HepG2 (cell line): ENCODE data around the gene TOB2. TPM values are rescaled to one million over a fixed set of nuclear protein-coding genes. Genes with fewer than 3 reads are reported as not detected.

Source experiments
- MAFG ChIP-seq: sonication (generic); formaldehyde crosslinking; IDR thresholded peaks from 2 replicates; pipeline ENCODE4 v1.5.1; 2020; ENCODE audit warnings: mild to moderate bottlenecking, missing genetic modification reagents
- POLR2AphosphoS5 ChIP-seq: IDR thresholded peaks from 2 replicates; pipeline ENCODE4 v1.6.1; 2012; ENCODE audit warnings: low read depth, low read length
- TBX2 ChIP-seq: sonication (generic); formaldehyde crosslinking; IDR thresholded peaks from 2 replicates; pipeline ENCODE4 v1.5.0; 2020; ENCODE audit warnings: missing genetic modification reagents, mild to moderate bottlenecking, borderline replicate concordance
- ZFP82 ChIP-seq: sonication (generic); formaldehyde crosslinking; IDR thresholded peaks from 2 replicates; pipeline ENCODE4 v1.5.1; 2020; ENCODE audit warnings: mild to moderate bottlenecking, missing genetic modification reagents, borderline replicate concordance
- polyA plus RNA-seq, 8 experiments: library from polyadenylated mRNA; depleted of rRNA in 3 of 8; stranded (reverse) in 7 of 8; unstranded in 1 of 8; fragments of >200 nt; fragmentation: Illumina TruSeq in 4 of 8; extraction: Trizol in 4 of 8; gene quantifications; 2 replicates each; pipeline versions ENCODE4 v1.2.1 to v1.2.3, GENCODE V29; 2011 to 2016; ENCODE audit warnings: low read depth in 4 of 8, missing spikeins in 1 of 8, mixed read lengths in 1 of 8; ENCODE audit not compliant: insufficient read depth in 1 of 8
- total RNA-seq, 5 experiments: library from RNA; depleted of rRNA; stranded (reverse); fragments of >200 nt; fragmentation: Illumina TruSeq; extraction: Trizol; gene quantifications; 2 replicates each; pipeline ENCODE4 v1.2.3, GENCODE V29; 2016; ENCODE audit warnings: low read depth in 1 of 5
- TF ChIP-seq, protein P1 (sequence below): sonication (generic); formaldehyde crosslinking; IDR thresholded peaks from 2 replicates; pipeline ENCODE4 v1.4.0; 2020; ENCODE audit warnings: mild to moderate bottlenecking, missing genetic modification reagents
- TF ChIP-seq, protein P2 (sequence below): sonication (generic); formaldehyde crosslinking; IDR thresholded peaks from 2 replicates; pipeline ENCODE4 v1.5.0; 2020; ENCODE audit warnings: mild to moderate bottlenecking, missing genetic modification reagents, borderline replicate concordance
- TF ChIP-seq, protein P3 (sequence below): sonication (generic); formaldehyde crosslinking; IDR thresholded peaks from 2 replicates; pipeline ENCODE4 v1.4.0; 2020; ENCODE audit warnings: missing genetic modification reagents, borderline replicate concordance

The TOB2 gene
- total and polyA plus RNA-seq, 2 of the 13 experiments (the other 11 are each of a cell fraction or from before 2014, with no cell fraction given), result 12.2 to 13.7 TPM

DNA sequence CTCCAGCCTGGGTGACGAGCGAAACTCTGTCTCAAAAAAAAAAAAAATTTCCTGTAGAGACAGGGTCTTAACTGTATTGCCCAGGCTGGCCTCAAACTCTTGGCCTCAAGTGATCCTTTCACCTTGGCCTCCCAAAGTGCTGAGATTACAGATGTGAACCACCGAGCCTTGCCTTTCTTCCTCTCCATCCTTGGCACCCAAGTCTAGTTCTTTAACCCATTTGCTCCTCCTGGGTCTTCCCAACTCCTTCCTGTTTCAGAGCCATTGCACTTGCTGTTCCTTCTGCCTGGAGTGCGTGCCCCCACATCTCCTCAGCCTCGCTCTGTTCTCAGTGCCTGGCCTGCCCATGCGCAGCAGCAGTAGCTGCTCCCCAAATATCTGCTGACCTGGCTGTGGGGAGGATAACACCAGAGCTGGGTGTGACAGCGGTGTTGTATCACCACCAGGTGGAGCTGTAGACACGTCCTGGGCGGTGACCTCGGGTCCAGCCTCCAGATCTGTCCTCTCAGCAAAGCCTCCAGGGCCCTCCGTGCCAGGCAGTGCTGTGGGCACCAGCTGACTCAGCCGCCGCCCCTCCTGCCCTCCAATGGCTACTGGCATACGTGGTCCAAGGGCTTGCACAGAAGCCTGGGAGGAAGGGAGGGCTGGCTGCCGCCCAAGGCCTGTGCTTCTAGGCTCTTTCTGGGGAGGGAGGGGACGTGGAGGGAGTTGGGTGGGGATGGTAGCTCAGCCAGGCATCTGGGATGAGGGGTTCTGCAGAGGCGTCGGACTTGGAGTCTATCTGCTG, 42.9 kb downstream of the TOB2 start (continued):
- TF ChIP-seq, protein P1, sequence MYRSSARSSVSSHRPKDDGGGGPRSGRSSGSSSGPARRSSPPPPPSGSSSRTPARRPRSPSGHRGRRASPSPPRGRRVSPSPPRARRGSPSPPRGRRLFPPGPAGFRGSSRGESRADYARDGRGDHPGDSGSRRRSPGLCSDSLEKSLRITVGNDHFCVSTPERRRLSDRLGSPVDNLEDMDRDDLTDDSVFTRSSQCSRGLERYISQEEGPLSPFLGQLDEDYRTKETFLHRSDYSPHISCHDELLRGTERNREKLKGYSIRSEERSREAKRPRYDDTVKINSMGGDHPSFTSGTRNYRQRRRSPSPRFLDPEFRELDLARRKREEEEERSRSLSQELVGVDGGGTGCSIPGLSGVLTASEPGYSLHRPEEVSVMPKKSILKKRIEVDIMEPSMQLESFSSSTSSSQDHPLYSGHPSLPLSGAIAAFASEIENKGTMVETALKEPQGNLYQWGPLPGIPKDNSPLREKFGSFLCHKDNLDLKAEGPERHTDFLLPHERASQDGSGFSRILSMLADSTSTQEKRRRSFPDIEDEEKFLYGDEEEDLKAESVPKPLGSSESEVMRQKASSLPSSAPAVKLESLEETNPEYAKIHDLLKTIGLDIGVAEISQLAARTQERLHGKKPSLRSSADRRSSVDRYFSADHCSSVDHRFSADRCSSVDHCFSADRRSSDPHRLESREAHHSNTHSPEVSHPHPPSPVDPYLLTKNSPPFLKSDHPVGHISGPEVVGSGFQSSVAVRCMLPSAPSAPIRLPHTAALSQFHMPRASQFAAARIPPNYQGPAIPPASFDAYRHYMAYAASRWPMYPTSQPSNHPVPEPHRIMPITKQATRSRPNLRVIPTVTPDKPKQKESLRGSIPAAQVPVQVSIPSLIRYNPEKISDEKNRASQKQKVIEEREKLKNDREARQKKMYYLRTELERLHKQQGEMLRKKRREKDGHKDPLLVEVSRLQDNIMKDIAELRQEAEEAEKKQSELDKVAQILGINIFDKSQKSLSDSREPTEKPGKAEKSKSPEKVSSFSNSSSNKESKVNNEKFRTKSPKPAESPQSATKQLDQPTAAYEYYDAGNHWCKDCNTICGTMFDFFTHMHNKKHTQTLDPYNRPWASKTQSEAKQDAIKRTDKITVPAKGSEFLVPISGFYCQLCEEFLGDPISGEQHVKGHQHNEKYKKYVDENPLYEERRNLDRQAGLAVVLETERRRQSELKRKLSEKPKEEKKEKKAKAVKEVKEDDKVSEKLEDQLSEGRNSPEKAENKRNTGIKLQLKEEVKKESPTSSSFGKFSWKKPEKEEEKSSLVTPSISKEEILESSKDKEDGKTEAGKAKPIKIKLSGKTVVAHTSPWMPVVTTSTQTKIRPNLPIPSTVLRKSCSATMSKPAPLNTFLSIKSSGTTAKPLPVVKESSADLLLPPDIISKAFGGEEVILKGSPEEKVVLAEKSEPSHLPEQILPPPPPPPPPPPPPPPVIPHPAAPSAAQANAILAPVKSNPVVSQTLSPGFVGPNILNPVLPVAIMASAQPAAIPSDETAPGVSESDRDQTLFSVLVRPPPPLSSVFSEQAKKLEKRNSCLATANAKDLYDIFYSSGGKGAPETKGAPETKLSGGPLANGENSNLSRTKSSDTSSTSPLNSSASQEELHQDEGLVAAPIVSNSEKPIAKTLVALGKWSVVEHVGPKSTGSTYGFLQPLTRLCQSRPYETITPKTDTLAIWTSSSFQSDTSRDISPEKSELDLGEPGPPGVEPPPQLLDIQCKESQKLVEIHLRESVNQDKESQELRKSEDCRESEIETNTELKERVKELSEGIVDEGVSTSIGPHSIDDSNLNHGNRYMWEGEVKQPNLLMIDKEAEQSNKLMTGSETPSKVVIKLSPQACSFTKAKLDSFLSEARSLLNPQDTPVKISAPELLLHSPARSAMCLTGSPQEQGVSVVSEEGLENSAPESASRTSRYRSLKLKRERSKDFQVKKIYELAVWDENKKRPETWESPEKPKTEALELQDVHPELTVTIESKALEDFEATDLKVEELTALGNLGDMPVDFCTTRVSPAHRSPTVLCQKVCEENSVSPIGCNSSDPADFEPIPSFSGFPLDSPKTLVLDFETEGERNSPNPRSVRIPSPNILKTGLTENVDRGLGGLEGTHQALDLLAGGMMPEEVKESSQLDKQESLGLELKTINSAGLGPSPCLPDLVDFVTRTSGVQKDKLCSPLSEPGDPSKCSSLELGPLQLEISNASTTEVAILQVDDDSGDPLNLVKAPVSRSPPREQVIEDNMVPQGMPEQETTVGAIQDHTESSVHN (CRISPR knock-in tag), result no peak
- TF ChIP-seq, protein P2, sequence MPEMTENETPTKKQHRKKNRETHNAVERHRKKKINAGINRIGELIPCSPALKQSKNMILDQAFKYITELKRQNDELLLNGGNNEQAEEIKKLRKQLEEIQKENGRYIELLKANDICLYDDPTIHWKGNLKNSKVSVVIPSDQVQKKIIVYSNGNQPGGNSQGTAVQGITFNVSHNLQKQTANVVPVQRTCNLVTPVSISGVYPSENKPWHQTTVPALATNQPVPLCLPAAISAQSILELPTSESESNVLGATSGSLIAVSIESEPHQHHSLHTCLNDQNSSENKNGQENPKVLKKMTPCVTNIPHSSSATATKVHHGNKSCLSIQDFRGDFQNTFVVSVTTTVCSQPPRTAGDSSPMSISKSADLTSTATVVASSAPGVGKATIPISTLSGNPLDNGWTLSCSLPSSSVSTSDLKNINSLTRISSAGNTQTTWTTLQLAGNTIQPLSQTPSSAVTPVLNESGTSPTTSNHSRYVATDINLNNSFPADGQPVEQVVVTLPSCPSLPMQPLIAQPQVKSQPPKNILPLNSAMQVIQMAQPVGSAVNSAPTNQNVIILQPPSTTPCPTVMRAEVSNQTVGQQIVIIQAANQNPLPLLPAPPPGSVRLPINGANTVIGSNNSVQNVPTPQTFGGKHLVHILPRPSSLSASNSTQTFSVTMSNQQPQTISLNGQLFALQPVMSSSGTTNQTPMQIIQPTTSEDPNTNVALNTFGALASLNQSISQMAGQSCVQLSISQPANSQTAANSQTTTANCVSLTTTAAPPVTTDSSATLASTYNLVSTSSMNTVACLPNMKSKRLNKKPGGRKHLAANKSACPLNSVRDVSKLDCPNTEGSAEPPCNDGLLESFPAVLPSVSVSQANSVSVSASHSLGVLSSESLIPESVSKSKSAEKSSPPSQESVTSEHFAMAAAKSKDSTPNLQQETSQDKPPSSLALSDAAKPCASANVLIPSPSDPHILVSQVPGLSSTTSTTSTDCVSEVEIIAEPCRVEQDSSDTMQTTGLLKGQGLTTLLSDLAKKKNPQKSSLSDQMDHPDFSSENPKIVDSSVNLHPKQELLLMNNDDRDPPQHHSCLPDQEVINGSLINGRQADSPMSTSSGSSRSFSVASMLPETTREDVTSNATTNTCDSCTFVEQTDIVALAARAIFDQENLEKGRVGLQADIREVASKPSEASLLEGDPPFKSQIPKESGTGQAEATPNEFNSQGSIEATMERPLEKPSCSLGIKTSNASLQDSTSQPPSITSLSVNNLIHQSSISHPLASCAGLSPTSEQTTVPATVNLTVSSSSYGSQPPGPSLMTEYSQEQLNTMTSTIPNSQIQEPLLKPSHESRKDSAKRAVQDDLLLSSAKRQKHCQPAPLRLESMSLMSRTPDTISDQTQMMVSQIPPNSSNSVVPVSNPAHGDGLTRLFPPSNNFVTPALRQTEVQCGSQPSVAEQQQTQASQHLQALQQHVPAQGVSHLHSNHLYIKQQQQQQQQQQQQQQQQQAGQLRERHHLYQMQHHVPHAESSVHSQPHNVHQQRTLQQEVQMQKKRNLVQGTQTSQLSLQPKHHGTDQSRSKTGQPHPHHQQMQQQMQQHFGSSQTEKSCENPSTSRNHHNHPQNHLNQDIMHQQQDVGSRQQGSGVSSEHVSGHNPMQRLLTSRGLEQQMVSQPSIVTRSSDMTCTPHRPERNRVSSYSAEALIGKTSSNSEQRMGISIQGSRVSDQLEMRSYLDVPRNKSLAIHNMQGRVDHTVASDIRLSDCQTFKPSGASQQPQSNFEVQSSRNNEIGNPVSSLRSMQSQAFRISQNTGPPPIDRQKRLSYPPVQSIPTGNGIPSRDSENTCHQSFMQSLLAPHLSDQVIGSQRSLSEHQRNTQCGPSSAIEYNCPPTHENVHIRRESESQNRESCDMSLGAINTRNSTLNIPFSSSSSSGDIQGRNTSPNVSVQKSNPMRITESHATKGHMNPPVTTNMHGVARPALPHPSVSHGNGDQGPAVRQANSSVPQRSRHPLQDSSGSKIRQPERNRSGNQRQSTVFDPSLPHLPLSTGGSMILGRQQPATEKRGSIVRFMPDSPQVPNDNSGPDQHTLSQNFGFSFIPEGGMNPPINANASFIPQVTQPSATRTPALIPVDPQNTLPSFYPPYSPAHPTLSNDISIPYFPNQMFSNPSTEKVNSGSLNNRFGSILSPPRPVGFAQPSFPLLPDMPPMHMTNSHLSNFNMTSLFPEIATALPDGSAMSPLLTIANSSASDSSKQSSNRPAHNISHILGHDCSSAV (CRISPR knock-in tag), result no peak
- TF ChIP-seq MAFG, result peak; percentile 78; the same call in 1 of the 2 replicates
- TF ChIP-seq TBX2 (CRISPR knock-in tag), result peak; percentile 30; the same call in 1 of the 2 replicates
- TF ChIP-seq, protein P3, sequence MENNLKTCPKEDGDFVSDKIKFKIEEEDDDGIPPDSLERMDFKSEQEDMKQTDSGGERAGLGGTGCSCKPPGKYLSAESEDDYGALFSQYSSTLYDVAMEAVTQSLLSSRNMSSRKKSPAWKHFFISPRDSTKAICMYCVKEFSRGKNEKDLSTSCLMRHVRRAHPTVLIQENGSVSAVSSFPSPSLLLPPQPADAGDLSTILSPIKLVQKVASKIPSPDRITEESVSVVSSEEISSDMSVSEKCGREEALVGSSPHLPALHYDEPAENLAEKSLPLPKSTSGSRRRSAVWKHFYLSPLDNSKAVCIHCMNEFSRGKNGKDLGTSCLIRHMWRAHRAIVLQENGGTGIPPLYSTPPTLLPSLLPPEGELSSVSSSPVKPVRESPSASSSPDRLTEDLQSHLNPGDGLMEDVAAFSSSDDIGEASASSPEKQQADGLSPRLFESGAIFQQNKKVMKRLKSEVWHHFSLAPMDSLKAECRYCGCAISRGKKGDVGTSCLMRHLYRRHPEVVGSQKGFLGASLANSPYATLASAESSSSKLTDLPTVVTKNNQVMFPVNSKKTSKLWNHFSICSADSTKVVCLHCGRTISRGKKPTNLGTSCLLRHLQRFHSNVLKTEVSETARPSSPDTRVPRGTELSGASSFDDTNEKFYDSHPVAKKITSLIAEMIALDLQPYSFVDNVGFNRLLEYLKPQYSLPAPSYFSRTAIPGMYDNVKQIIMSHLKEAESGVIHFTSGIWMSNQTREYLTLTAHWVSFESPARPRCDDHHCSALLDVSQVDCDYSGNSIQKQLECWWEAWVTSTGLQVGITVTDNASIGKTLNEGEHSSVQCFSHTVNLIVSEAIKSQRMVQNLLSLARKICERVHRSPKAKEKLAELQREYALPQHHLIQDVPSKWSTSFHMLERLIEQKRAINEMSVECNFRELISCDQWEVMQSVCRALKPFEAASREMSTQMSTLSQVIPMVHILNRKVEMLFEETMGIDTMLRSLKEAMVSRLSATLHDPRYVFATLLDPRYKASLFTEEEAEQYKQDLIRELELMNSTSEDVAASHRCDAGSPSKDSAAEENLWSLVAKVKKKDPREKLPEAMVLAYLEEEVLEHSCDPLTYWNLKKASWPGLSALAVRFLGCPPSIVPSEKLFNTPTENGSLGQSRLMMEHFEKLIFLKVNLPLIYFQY (CRISPR knock-in tag), result peak; percentile 69; the same call in 1 of the 2 replicates
- no peak for TF ChIP-seq ZFP82 (CRISPR knock-in tag)
- TF ChIP-seq POLR2AphosphoS5, result no peak
